HepG2 (cell line): ENCODE measurements around the gene DHX36. TPM values are rescaled to one million over a fixed set of nuclear protein-coding genes. Genes with fewer than 3 reads are reported as not detected.

Source experiments
- DMAP1 ChIP-seq: IDR thresholded peaks from 2 replicates; pipeline ENCODE4 v1.6.1; 2016
- HMG20A ChIP-seq: IDR thresholded peaks from 2 replicates; pipeline ENCODE4 v1.6.1; 2016; ENCODE audit warnings: borderline replicate concordance
- IKZF4 ChIP-seq: sonication (generic); formaldehyde crosslinking; IDR thresholded peaks from 2 replicates; pipeline ENCODE4 v1.5.1; 2020; ENCODE audit warnings: borderline replicate concordance, mild to moderate bottlenecking, low read depth, missing genetic modification reagents; ENCODE audit errors: not compliant biosample characterization
- KLF12 ChIP-seq: sonication (generic); formaldehyde crosslinking; IDR thresholded peaks from 2 replicates; pipeline ENCODE4 v1.4.0; 2020; ENCODE audit warnings: missing genetic modification reagents, borderline replicate concordance
- MTA1 ChIP-seq: sonication (generic); formaldehyde crosslinking; IDR thresholded peaks from 2 replicates; pipeline ENCODE4 v1.4.0; 2020; ENCODE audit warnings: missing genetic modification reagents, mild to moderate bottlenecking, borderline replicate concordance
- MTF1 ChIP-seq: sonication (generic); formaldehyde crosslinking; IDR thresholded peaks from 2 replicates; pipeline ENCODE4 v1.5.0; 2020; ENCODE audit warnings: missing genetic modification reagents
- NR1H2 ChIP-seq: sonication (generic); formaldehyde crosslinking; IDR thresholded peaks from 2 replicates; pipeline ENCODE4 v1.8.1; 2022; ENCODE audit warnings: low read depth, missing genetic modification reagents, borderline replicate concordance
- NR2F1 ChIP-seq, 2 experiments: fragments of 450-650 bp in 1 of 2; formaldehyde crosslinking in 1 of 2; IDR thresholded peaks; 2 replicates each; pipeline versions ENCODE4 v1.5.0 to v1.6.1; 2016 to 2020; ENCODE audit warnings: mild to moderate bottlenecking in 1 of 2, missing compliant biosample characterization in 1 of 2, missing genetic modification reagents in 1 of 2, moderate library complexity in 1 of 2
- SPEN ChIP-seq: sonication (generic); formaldehyde crosslinking; IDR thresholded peaks from 2 replicates; pipeline ENCODE4 v1.5.1; 2020; ENCODE audit warnings: low read depth, mild to moderate bottlenecking, missing genetic modification reagents
- U2AF2 ChIP-seq: fragments of 200-400 bp; formaldehyde crosslinking; IDR thresholded peaks from 2 replicates; pipeline ENCODE4 v1.6.1; 2017; ENCODE audit warnings: low read depth, mild to moderate bottlenecking, low read length
- ZIK1 ChIP-seq: sonication (generic); formaldehyde crosslinking; IDR thresholded peaks from 2 replicates; pipeline ENCODE4 v1.5.0; 2020; ENCODE audit warnings: mild to moderate bottlenecking, low read depth, missing genetic modification reagents, borderline replicate concordance
- ZNF678 ChIP-seq: sonication (generic); formaldehyde crosslinking; IDR thresholded peaks from 2 replicates; pipeline ENCODE4 v1.4.0; 2020; ENCODE audit warnings: mild to moderate bottlenecking, missing genetic modification reagents
- ZNF792 ChIP-seq: IDR thresholded peaks from 2 replicates; pipeline ENCODE4 v1.6.1; 2016
- polyA plus RNA-seq, 8 experiments: library from polyadenylated mRNA; depleted of rRNA in 3 of 8; stranded (reverse) in 7 of 8; unstranded in 1 of 8; fragments of >200 nt; fragmentation: Illumina TruSeq in 4 of 8; extraction: Trizol in 4 of 8; gene quantifications; 2 replicates each; pipeline versions ENCODE4 v1.2.1 to v1.2.3, GENCODE V29; 2011 to 2016; ENCODE audit warnings: low read depth in 4 of 8, missing spikeins in 1 of 8, mixed read lengths in 1 of 8; ENCODE audit not compliant: insufficient read depth in 1 of 8
- total RNA-seq, 5 experiments: library from RNA; depleted of rRNA; stranded (reverse); fragments of >200 nt; fragmentation: Illumina TruSeq; extraction: Trizol; gene quantifications; 2 replicates each; pipeline ENCODE4 v1.2.3, GENCODE V29; 2016; ENCODE audit warnings: low read depth in 1 of 5
- TF ChIP-seq, protein P1 (sequence below), 2 experiments: sonication (generic) in 1 of 2; formaldehyde crosslinking in 1 of 2; IDR thresholded peaks; 2 replicates each; pipeline versions ENCODE4 v1.6.1 to v1.9.0; 2014 to 2022; ENCODE audit warnings: antibody characterized with exemption in 1 of 2, borderline replicate concordance in 1 of 2, inconsistent platforms in 1 of 2, low read depth in 1 of 2, missing genetic modification reagents in 1 of 2
- TF ChIP-seq, protein P2 (sequence below): sonication (generic); formaldehyde crosslinking; IDR thresholded peaks from 2 replicates; pipeline ENCODE4 v1.9.0; 2022; ENCODE audit warnings: missing genetic modification reagents, mild to moderate bottlenecking, borderline replicate concordance
- TF ChIP-seq, protein P3 (sequence below): sonication (generic); formaldehyde crosslinking; IDR thresholded peaks from 2 replicates; pipeline ENCODE4 v1.4.0; 2020; ENCODE audit warnings: missing genetic modification reagents, borderline replicate concordance

The DHX36 gene
- total and polyA plus RNA-seq, 2 of the 13 experiments (the other 11 are each of a cell fraction or from before 2014, with no cell fraction given): 30.3 to 44.2 TPM

DNA sequence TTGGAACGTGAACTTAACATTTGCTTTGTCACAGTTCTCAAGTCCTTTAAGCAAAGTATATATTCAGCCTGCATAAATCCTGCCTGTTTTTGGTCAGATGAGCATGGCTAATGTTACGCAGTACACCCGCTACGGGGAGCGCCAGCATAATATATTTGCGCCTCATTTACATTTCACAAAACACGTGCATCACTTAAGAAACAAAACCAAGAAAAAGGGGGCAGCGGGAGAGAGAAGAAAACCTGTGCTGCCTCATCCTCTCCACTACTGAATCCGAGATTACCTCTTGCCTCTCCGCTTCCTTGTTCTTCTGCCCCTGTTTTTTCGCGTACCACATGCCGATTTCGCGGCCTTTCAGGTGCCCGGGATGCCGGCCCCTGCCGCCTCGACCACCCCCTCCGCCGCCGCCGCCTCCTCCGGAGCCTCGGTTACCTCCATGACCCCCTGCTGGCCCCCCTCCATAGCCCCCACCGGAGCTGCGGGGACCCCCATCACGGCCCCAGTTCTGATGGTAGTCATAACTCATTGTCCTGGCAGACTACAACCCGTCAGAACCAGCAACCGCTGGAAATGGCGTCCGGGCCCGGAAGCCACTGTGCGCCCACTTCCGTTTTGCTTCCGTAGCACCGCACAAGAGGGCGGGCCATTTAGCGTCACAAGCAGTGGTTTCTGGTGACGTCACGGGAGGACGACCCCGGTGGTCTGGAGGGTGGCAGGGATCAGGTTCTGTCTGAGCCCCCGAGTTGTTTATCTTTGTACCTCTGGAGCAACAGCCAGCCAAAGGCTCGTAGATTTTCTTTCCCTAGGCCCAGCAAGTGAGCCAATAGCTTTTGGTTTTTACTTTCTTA is at the start of gene DHX36 (continued):
- TF ChIP-seq SPEN (CRISPR knock-in tag) (peak; percentile 89; the same call in 1 of the 2 replicates), NR2F1 (CRISPR knock-in tag; IDR thresholded peaks at IDR 0.05) (no peak), KLF12 (CRISPR knock-in tag) (no peak), MTF1 (CRISPR knock-in tag) (no peak), ZIK1 (no peak; the same call in 1 of the 2 replicates), ZNF792 (CRISPR knock-in tag) (peak; percentile 27; the same call in 1 of the 2 replicates), U2AF2 (no peak), MTA1 (CRISPR knock-in tag) (peak; percentile 89), NR1H2 (CRISPR knock-in tag) (no peak), DMAP1 (peak; percentile 78), ZNF678 (CRISPR knock-in tag) (no peak), IKZF4 (CRISPR knock-in tag) (no peak), HMG20A (no peak)
- TF ChIP-seq, protein P1, sequence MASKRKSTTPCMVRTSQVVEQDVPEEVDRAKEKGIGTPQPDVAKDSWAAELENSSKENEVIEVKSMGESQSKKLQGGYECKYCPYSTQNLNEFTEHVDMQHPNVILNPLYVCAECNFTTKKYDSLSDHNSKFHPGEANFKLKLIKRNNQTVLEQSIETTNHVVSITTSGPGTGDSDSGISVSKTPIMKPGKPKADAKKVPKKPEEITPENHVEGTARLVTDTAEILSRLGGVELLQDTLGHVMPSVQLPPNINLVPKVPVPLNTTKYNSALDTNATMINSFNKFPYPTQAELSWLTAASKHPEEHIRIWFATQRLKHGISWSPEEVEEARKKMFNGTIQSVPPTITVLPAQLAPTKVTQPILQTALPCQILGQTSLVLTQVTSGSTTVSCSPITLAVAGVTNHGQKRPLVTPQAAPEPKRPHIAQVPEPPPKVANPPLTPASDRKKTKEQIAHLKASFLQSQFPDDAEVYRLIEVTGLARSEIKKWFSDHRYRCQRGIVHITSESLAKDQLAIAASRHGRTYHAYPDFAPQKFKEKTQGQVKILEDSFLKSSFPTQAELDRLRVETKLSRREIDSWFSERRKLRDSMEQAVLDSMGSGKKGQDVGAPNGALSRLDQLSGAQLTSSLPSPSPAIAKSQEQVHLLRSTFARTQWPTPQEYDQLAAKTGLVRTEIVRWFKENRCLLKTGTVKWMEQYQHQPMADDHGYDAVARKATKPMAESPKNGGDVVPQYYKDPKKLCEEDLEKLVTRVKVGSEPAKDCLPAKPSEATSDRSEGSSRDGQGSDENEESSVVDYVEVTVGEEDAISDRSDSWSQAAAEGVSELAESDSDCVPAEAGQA (IDR thresholded peaks at IDR 0.05; ENCODE audit: low read depth): peak; percentile 100
- TF ChIP-seq, protein P1 (CRISPR knock-in tag; IDR thresholded peaks at IDR 0.05; ENCODE audit: borderline replicate concordance): no peak
- TF ChIP-seq, protein P2, sequence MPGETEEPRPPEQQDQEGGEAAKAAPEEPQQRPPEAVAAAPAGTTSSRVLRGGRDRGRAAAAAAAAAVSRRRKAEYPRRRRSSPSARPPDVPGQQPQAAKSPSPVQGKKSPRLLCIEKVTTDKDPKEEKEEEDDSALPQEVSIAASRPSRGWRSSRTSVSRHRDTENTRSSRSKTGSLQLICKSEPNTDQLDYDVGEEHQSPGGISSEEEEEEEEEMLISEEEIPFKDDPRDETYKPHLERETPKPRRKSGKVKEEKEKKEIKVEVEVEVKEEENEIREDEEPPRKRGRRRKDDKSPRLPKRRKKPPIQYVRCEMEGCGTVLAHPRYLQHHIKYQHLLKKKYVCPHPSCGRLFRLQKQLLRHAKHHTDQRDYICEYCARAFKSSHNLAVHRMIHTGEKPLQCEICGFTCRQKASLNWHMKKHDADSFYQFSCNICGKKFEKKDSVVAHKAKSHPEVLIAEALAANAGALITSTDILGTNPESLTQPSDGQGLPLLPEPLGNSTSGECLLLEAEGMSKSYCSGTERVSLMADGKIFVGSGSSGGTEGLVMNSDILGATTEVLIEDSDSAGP: peak; percentile 72; the same call in 1 of the 2 replicates
- TF ChIP-seq, protein P3, sequence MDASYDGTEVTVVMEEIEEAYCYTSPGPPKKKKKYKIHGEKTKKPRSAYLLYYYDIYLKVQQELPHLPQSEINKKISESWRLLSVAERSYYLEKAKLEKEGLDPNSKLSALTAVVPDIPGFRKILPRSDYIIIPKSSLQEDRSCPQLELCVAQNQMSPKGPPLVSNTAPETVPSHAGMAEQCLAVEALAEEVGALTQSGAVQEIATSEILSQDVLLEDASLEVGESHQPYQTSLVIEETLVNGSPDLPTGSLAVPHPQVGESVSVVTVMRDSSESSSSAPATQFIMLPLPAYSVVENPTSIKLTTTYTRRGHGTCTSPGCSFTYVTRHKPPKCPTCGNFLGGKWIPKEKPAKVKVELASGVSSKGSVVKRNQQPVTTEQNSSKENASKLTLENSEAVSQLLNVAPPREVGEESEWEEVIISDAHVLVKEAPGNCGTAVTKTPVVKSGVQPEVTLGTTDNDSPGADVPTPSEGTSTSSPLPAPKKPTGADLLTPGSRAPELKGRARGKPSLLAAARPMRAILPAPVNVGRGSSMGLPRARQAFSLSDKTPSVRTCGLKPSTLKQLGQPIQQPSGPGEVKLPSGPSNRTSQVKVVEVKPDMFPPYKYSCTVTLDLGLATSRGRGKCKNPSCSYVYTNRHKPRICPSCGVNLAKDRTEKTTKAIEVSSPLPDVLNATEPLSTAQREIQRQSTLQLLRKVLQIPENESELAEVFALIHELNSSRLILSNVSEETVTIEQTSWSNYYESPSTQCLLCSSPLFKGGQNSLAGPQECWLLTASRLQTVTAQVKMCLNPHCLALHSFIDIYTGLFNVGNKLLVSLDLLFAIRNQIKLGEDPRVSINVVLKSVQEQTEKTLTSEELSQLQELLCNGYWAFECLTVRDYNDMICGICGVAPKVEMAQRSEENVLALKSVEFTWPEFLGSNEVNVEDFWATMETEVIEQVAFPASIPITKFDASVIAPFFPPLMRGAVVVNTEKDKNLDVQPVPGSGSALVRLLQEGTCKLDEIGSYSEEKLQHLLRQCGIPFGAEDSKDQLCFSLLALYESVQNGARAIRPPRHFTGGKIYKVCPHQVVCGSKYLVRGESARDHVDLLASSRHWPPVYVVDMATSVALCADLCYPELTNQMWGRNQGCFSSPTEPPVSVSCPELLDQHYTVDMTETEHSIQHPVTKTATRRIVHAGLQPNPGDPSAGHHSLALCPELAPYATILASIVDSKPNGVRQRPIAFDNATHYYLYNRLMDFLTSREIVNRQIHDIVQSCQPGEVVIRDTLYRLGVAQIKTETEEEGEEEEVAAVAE (CRISPR knock-in tag): no peak
